HFF-Myc (cell line): ENCODE results near the gene SYNGR4.
A peak's percentile ranks its signal among the peaks of the same experiment; 100 is the strongest.

Source experiments
- DNase-seq: peaks from one replicate; pipeline ENCODE4 v3.0.0-alpha.2; 2011; ENCODE audit warnings: low read depth; ENCODE audit errors: extremely low read depth
- H3K4me3 ChIP-seq: replicated peaks from 2 replicates; pipeline ENCODE4 v1.5.1; 2011; ENCODE audit warnings: low read depth, mild to moderate bottlenecking, control low read depth, low read length
- CTCF ChIP-seq: IDR thresholded peaks from 2 replicates; pipeline ENCODE4 v1.5.1; 2012; ENCODE audit warnings: mild to moderate bottlenecking, low read depth, low read length, control low read depth; ENCODE audit errors: missing control alignments

SYNGR4 gene

GRCh38 chr19:48333467-48334384 lies 30.4 kb upstream of the SYNGR4 start:
- peak; percentile 78 for TF ChIP-seq CTCF
- peak overlapping the region; percentile 36 for H3K4me3 ChIP-seq
- no peak for DNase-seq

GRCh38 chr19:48338253-48338755 lies 25.9 kb upstream of the SYNGR4 start:
- no peak for DNase-seq
- no peak for TF ChIP-seq CTCF
- no peak overlapping the region for H3K4me3 ChIP-seq

GRCh38 chr19:48338802-48339503 lies 25.2 kb upstream of the SYNGR4 start:
- no peak overlapping the region for H3K4me3 ChIP-seq
- no peak for TF ChIP-seq CTCF
- no peak for DNase-seq

GRCh38 chr19:48340995-48341394 lies 23.2 kb upstream of the SYNGR4 start:
- TF ChIP-seq CTCF = no peak
- DNase-seq = no peak
- H3K4me3 ChIP-seq = no peak overlapping the region

- no peak for TF ChIP-seq CTCF
- H3K4me3 ChIP-seq = no peak overlapping the region
- DNase-seq = no peak
These were observed 22.4 kb upstream of the SYNGR4 start for GRCh38 chr19:48341515-48342413.

- no peak overlapping the region for H3K4me3 ChIP-seq
- no peak for TF ChIP-seq CTCF
- DNase-seq = no peak
These were observed 21.8 kb upstream of the SYNGR4 start for GRCh38 chr19:48342414-48342738.
